ENCODE data around the gene TAPBPL. TPM values are rescaled to one million over a fixed set of nuclear protein-coding genes. Genes with fewer than 3 reads are reported as not detected.

TAPBPL gene
- total and polyA plus RNA-seq, 2 of the 13 experiments (the other 11 are each of a cell fraction or from before 2014, with no cell fraction given), result 10.0 to 14.5 TPM

DNA sequence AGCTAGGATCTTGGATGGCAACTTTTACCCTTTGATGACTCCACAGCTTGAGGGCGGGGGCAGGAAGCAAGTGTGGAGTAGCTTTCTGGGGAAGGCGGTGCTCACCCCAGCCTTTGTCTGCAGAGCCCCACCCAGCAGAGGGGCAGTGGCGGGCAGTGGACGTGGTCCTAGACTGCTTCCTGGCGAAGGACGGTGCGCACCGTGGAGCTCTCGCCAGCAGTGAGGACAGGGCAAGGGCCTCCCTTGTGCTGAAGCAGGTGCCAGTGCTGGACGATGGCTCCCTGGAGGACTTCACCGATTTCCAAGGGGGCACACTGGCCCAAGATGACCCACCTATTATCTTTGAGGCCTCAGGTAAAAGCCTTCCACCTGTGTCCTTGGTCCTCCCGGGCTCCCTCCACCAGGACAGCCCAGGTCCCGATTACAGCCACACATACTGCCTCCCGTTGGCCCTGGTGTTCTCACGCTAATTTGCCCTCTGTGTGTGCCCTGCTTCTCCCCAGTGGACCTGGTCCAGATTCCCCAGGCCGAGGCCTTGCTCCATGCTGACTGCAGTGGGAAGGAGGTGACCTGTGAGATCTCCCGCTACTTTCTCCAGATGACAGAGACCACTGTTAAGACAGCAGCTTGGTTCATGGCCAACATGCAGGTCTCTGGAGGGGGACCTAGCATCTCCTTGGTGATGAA is 1.2 kb downstream of the TAPBPL start:
- TF ChIP-seq TEAD3 (CRISPR knock-in tag; optimal IDR thresholded peaks at IDR 0.05; ENCODE audit: borderline replicate concordance) (peak; percentile 35), ATF7-NPFF (CRISPR knock-in tag; IDR thresholded peaks at IDR 0.05; ENCODE audit: low read depth) (no peak), ZNF207 (IDR thresholded peaks at IDR 0.05; ENCODE audit: borderline replicate concordance) (no peak), ZNF180 (CRISPR knock-in tag; IDR thresholded peaks at IDR 0.05; ENCODE audit: borderline replicate concordance, low read depth) (no peak), SCMH1 (CRISPR knock-in tag; IDR thresholded peaks at IDR 0.05; ENCODE audit: borderline replicate concordance) (no peak), ZNF558 (CRISPR knock-in tag; IDR thresholded peaks at IDR 0.05; ENCODE audit: borderline replicate concordance) (no peak)
- TF ChIP-seq, protein P1, sequence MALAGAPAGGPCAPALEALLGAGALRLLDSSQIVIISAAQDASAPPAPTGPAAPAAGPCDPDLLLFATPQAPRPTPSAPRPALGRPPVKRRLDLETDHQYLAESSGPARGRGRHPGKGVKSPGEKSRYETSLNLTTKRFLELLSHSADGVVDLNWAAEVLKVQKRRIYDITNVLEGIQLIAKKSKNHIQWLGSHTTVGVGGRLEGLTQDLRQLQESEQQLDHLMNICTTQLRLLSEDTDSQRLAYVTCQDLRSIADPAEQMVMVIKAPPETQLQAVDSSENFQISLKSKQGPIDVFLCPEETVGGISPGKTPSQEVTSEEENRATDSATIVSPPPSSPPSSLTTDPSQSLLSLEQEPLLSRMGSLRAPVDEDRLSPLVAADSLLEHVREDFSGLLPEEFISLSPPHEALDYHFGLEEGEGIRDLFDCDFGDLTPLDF (CRISPR knock-in tag; IDR thresholded peaks at IDR 0.05), result no peak
- TF ChIP-seq, protein P2, sequence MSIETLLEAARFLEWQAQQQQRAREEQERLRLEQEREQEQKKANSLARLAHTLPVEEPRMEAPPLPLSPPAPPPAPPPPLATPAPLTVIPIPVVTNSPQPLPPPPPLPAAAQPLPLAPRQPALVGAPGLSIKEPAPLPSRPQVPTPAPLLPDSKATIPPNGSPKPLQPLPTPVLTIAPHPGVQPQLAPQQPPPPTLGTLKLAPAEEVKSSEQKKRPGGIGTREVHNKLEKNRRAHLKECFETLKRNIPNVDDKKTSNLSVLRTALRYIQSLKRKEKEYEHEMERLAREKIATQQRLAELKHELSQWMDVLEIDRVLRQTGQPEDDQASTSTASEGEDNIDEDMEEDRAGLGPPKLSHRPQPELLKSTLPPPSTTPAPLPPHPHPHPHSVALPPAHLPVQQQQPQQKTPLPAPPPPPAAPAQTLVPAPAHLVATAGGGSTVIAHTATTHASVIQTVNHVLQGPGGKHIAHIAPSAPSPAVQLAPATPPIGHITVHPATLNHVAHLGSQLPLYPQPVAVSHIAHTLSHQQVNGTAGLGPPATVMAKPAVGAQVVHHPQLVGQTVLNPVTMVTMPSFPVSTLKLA (IDR thresholded peaks at IDR 0.05), result no peak
- intact Hi-C loops (cut with micrococcal nuclease; ENCODE audit: unreplicated experiment) (no loop called here), in situ Hi-C loops (cut with HindIII; ENCODE audit: extremely low pct_ligation_motif_present, low pct_unique_long_range_greater_than_20kb) (loop anchor here (25.0 kb wide), 1 partner anchor 391 kb away; no protein-coding TSS in a partner anchor)
- Histone ChIP-seq H3K4me2 (ENCODE audit: low read depth, low read length) (peak overlapping the region; percentile 95), H3K36me3 (replicated peaks in 1 of 2; ENCODE audit: control insufficient read depth in 1 of 2, insufficient read depth in 2 of 2, low read length in 2 of 2) (peaks cover 0 to 15% of the 10 kb centered on the region in 2 experiments; a peak in 3 of 5 replicates), H4K20me1 (ENCODE audit: insufficient read depth, low read length) (no peaks in the 10 kb centered on the region), H3K9me3 (ENCODE audit: low read length) (no peaks in the 10 kb centered on the region), H3K79me2 (ENCODE audit: insufficient read depth, low read length) (peaks cover 4% of the 10 kb centered on the region), H3K27ac (ENCODE audit: extremely low read length, insufficient read depth, low read length) (peak overlapping the region; percentile 90), H3K27me3 (ENCODE audit: control insufficient read depth in 1 of 2, insufficient read depth in 2 of 2, low read length in 2 of 2) (no peaks in the 10 kb centered on the region; a peak in 1 of 5 replicates), H3K9ac (ENCODE audit: insufficient read depth, low read depth, low read length) (peak overlapping the region; percentile 88), H2AFZ (ENCODE audit: low read length) (no peak overlapping the region), H3K4me3 (replicated peaks in 1 of 3; ENCODE audit: insufficient read depth in 1 of 3, low read depth in 2 of 3, low read length in 3 of 3) (peak overlapping the region in 2 of 3 experiments; percentile 87 to 90; a peak in 3 of 6 replicates), H3K4me1 (ENCODE audit: insufficient read depth, low read length) (peaks cover 28% of the 10 kb centered on the region)
- ChIA-PET CTCF (ENCODE audit: low intra/inter-chr PET ratio, low total read pairs) (no interaction called here), POLR2A (interaction anchor here (0.9 to 4.0 kb wide), 13 partner anchors 8 to 117 kb away, joined by 3 to 68 read pairs (median 12); partner anchors contain the start of genes GAPDH, LTBR, MRPL51 and VAMP1)
- no peak for DNase-seq (ENCODE audit: low spot score)
- ATAC-seq, result no peak
- no TSS peak for BruUV-seq (replicated peaks)
- FAIRE-seq, result no peak
- 95% methylated on average over 16 of the region's 17 CpGs for WGBS (ENCODE audit: low lambda C conversion rate)

Data from HepG2 (cell line).